ENCODE data around the gene NEIL1.

The NEIL1 gene

GRCh38 chr15:75356006-75356405 is 9.2 kb downstream of the NEIL1 start:
- no peak for FAIRE-seq

DNA sequence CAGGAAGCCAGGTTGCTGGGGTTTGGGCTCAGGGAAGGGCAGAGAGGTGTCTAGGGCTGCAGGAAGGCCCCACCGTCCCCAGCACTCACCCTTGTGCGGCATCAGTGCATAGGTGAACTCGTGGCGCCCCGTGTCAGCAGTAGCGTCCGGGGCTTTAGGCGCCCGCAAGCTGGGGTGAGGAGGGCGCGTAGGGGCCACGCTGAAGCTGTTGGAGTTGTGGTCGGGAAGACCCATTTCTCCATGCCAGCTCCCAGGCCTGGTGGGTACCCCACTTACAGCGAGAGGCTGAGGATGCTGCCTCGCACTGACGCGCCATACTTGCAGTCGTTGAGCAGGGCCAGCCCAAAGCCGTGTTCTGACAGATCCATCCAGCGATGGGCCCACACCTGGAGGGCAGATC is 9.7 kb downstream of the NEIL1 start:
- no peak for DNase-seq (ENCODE audit: low spot score)
- FAIRE-seq = no peak

More at GRCh38 chr15:75356006-75356405, 9.2 kb downstream of the NEIL1 start:
- DNase-seq (ENCODE audit: low spot score) = no peak

GRCh38 chr15:75357976-75358673 is 11.3 kb downstream of the NEIL1 start:
- FAIRE-seq (no peak), DNase-seq (ENCODE audit: low spot score) (no peak)

DNA sequence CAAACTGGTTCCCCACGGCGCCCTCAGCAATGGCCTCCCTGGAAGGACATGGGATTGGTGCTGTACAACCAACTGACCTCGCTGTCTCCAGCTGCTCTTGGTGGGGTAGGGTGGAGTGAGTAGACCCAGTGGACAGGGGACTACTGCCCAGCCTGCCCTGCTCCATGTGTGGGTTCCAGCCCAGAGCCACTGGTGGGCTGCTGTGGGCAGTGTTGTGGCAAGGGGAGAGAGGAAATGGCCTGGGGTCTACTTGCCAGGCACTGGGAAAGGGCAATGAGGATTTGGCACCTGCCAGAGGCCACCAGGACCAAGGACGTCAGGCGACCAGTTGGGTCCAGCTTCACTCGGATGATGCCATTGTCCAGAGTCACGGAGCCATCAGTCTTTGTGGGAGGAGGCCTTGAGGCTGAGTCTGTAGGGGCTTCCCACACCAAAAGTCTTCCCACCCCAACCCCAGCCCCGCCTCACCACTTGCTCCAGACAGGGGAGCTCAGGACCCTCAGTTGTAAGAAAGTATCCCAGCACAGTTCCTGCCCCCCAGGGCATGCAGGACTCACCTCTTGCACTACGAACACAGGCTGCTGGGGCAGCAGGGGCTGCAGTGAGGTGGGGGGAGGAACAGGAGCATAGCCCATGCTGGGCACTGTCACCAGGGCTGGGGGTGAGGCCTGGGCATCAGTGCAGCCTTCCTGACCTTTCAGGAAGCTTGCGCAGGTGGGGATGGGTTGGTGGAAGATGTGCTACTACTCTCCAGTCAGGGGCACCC is 12.1 kb downstream of the NEIL1 start:
- no peak for DNase-seq (ENCODE audit: low spot score)
- no peak for FAIRE-seq

GRCh38 chr15:75359537-75360250 is 12.9 kb downstream of the NEIL1 start:
- DNase-seq (ENCODE audit: low spot score) (no peak), FAIRE-seq (no peak)

GRCh38 chr15:75360391-75360790 is 13.6 kb downstream of the NEIL1 start:
- DNase-seq (ENCODE audit: low spot score) = no peak
- FAIRE-seq = no peak

- no peak for DNase-seq (ENCODE audit: low spot score)
- no peak for FAIRE-seq
Observed at GRCh38 chr15:75360856-75361255, 14.0 kb downstream of the NEIL1 start.

- no peak for DNase-seq (ENCODE audit: low spot score)
- no peak for FAIRE-seq
Observed at GRCh38 chr15:75361361-75361988, 14.6 kb downstream of the NEIL1 start.

DNA sequence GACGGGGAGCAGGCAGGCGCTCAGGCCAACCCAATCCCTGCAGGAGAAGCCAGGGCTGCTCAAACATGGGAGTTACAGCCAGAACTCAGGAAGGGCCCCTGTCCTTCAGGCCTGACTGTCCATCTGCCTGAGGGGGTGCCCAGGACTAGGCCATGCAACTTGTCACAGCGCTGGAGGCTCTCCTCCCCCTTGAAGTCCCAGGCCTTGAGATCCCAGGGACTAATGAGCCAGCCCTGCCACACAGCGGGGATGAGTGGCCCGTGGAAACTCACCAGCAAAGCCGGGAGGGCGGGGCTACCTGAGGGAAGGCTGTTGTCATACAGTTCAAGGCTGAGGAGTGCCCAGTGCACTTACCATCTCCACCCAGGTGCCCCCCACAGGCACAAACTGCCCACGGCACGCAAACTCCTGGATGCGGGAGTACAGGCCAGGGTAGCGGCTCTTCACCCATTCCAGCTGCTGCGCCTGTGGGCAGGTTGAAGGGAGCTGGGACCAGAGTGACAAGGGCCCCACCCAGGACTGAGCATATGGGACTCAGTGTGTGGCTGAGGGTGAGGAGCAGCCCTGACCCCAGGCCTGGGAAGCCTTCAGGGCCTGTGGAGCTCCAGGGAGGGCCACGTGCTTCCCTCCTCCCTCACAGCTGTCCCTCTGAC is 15.3 kb downstream of the NEIL1 start:
- FAIRE-seq = no peak

DNA sequence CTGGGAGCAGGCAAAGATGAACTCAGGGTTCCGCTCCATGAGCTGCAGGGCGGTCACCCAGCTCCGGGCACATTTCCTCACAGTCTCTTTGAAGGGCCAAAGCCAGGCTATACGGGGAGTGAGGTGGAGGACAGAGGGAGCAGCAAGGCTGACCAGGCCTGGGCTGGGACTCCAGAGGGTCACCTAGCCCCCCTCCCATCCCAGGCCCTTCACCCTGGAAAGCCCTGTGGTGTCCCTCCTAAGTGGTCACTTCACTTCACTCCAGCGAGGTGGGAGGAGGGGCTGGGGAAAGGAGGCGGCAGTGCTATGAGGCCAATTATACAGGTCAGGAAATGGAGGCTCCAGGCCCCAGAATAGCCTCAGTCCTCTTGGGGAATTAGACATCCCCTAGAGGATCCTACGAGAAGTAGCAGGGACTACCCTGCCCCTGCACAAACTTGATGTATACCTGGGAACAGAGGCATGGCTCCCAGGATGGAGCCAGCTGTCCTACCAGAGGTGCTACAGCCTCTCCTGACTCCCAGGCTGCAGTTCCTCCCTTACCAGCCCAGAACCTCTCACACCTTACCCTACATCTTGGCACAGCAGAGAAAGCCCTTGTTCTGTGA is 15.9 kb downstream of the NEIL1 start:
- no peak for FAIRE-seq
- no peak for DNase-seq (ENCODE audit: low spot score)

More for the DNA sequence above, 15.3 kb downstream of the NEIL1 start:
- DNase-seq (ENCODE audit: low spot score) = no peak

DNA sequence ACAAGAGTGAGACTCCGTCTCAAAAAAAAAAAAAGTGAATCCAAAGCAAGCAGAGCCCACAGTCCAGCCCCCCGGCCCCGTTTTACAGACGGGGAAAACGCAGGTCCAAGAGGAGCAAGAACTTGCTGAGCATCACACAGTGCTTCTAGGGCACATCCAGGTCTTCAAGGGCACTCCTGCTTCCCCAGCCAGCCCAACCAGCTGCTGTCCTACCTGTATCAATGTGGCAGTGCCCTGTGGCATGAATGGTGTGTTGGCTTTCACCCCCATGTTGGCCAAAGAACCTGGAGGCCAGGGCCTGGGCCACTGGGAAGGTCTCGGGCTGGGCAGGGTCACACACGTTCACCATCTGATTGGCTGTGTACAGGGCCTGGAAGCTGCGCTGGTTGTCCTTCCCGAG is 16.9 kb downstream of the NEIL1 start:
- DNase-seq (ENCODE audit: low spot score) = no peak
- no peak for FAIRE-seq

- FAIRE-seq (no peak), DNase-seq (ENCODE audit: low spot score) (no peak)
Observed at GRCh38 chr15:75364881-75365280, 18.0 kb downstream of the NEIL1 start.

DNA sequence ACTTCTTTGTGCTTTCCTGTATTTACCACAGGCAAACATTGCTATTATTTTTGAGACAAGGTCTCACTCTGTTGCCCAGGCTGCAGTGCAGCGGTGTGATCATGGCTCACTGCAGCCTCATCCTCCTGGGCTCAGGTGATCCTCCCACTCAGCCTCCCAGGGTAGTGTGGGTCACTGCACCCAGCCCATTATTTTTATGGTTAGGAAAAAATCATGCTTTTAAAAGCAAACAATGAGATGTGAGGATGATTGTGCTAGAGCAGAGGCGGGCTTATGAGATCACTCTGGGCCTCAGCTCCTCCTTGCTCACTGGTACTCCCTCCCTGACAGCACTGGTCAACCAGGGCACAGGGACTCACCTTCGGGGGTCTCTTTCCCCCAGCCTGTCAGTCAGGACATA is 19.3 kb downstream of the NEIL1 start:
- DNase-seq (ENCODE audit: low spot score) (no peak), FAIRE-seq (no peak)

GRCh38 chr15:75367006-75367405 is 20.2 kb downstream of the NEIL1 start:
- DNase-seq (ENCODE audit: low spot score) (no peak), FAIRE-seq (no peak)

- FAIRE-seq (no peak), DNase-seq (ENCODE audit: low spot score) (no peak)
Observed at GRCh38 chr15:75367406-75367912, 20.6 kb downstream of the NEIL1 start.

- FAIRE-seq (peak; percentile 72), DNase-seq (ENCODE audit: low spot score) (peak; percentile 95)
Observed at GRCh38 chr15:75367913-75368688, 21.3 kb downstream of the NEIL1 start, which contains the start of gene MAN2C1. Gene MAN2C1 (minus strand): TSS chr15:75368607. CDS start chr15:75368583, 24 bp downstream.

GRCh38 chr15:75368689-75369239 is 21.9 kb downstream of the NEIL1 start:
- DNase-seq (ENCODE audit: low spot score) = peak; percentile 3

GRCh38 chr15:75369897-75370581 is 23.2 kb downstream of the NEIL1 start:
- no peak for DNase-seq (ENCODE audit: low spot score)
- no peak for FAIRE-seq

More at GRCh38 chr15:75368689-75369239, 21.9 kb downstream of the NEIL1 start:
- FAIRE-seq = no peak

DNA sequence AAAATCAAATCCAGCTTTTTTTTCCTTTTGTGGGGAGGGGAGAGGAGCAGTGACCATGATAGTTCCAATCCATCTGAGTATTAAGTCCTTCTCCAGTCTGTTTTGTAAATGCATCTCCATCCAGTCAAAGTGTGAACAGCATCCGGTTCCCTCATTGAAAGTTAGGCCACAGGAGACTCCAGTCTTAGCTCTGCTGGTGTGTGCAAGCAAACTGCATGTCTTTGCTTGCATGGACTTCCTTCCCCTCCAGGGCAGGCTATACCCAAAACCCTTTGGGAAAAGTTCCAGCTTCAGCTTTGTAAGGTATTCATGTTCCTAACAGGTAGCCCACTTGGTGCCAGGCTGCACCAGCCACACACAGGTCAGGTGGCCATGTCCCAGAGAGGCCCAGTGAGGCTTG is 24.6 kb downstream of the NEIL1 start:
- FAIRE-seq = no peak
- DNase-seq (ENCODE audit: low spot score) = no peak
